GM18870 (cell line): ENCODE measurements around the gene MAP3K5.
"Not testable (repeated sequence)": the region's sequence is repeated elsewhere in the genome, so short reads cannot be mapped to it uniquely, and the experiment has no call there.

ENCODE experiments used
- ATAC-seq: cut with Tn5 transposase; IDR thresholded peaks from one replicate; pipeline ENCODE4 v1.9.1; 2021; ENCODE audit warnings: moderate library complexity; ENCODE audit not compliant: unreplicated experiment

MAP3K5 gene

GRCh38 chr6:136696238-136696637 lies 96.0 kb downstream of the MAP3K5 start:
- ATAC-seq: no peak

GRCh38 chr6:136695412-136695811 lies 96.9 kb downstream of the MAP3K5 start:
- ATAC-seq: no peak

- no peak for ATAC-seq
Observed at GRCh38 chr6:136693090-136693489, 99.2 kb downstream of the MAP3K5 start.

DNA sequence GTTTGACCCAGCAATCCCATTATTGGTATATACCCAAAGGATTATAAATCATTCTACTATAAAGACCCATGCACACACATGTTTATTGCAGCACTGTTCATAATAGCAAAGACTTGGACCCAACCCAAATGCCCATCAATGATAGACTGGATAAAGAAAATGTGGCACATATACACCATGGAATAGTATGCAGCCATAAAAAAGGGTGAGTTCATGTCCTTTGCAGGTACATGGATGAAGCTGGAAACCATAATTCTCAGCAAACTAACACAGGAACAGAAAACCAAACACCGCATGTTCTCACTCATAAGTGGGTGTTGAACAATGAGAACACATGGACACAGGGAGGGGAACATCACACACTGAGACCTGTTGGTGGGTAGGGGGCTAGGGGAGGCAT lies 104.4 kb downstream of the MAP3K5 start:
- ATAC-seq: not testable (repeated sequence)

- ATAC-seq: no peak
Observed at GRCh38 chr6:136685540-136686108, 106.7 kb downstream of the MAP3K5 start.

- no peak for ATAC-seq
Observed at GRCh38 chr6:136684466-136684865, 107.8 kb downstream of the MAP3K5 start.

DNA sequence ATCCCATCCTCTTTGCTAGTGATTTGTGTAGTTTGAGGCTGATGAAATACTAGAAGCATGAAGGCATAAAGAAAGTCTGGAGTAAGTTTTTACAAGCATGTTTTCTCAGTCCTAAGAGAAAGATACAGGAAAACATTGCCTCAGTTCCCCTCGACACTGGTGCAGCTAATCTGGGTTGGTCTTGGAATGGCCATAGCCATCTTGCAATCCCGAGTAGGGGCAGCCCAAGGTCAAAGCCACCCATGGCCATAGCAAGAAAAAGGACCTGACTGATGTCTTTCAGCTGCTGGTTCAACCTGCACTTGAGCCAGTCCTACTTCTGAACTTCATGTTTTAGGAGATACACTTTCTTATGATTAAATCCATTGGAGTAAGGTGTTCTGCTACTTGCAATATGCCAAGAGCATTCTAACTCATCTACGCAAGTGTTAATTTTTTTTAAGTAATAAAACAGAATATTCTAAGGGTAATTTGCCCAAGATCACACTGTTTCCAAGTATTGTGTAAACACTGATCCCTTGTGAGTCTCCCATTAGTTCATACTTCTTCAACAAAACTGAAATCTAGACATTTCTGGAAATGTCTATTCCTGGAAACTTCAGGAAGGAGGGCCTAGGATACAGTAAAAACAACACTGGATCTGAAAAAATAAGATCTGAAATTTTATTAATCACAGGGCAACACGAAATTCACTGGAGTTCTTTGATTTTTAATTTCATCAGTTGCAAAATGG lies 108.9 kb downstream of the MAP3K5 start:
- no peak for ATAC-seq

GRCh38 chr6:136682292-136682691 lies 110.0 kb downstream of the MAP3K5 start:
- ATAC-seq: no peak

DNA sequence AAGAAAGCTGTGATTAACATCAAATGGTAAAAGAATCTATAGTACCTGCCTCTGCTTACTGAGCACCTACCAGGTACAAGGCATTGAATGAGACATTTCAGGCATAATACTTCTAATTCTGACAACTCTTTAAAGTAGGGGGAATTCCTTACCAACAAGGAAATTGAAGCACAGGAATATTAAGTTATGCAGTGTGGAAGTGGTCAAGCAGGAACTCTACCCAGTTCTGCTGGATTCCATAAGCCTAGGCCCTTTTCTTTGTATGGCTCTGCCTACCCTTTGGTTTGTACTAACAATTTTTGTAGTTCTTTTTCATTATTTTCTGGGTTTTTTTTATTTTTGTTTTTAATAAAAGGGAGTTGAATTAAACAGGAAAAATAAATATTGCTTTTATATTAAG lies 114.5 kb downstream of the MAP3K5 start:
- ATAC-seq: no peak

- ATAC-seq: no peak
Observed at GRCh38 chr6:136677344-136677743, 114.9 kb downstream of the MAP3K5 start.

GRCh38 chr6:136676075-136676474 lies 116.2 kb downstream of the MAP3K5 start:
- no peak for ATAC-seq

- ATAC-seq: no peak
Observed at GRCh38 chr6:136673571-136673970, 118.7 kb downstream of the MAP3K5 start.

- no peak for ATAC-seq
Observed at GRCh38 chr6:136672144-136672543, 120.1 kb downstream of the MAP3K5 start.

GRCh38 chr6:136669299-136669699 lies 123.0 kb downstream of the MAP3K5 start:
- no peak for ATAC-seq

- ATAC-seq: no peak
Observed at GRCh38 chr6:136668571-136668970, 123.7 kb downstream of the MAP3K5 start.

DNA sequence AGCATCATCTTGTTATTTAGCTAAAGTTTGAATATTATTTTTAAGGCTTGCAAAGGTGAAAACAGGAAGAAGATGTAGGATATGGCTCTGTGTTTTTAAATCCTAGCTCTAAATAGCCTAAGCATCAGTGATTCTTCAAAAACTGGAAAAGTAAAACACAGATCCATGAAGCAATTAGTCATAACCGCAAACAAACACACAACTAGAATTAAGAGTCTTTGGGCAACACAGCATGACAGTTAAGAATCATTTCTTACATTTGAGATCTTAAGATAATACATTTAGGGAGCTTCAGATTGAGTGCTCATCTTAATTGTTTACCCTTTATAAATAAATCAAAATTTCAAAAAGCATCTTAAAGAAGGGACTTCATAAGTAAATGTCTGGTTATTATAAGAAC lies 126.2 kb downstream of the MAP3K5 start:
- no peak for ATAC-seq

DNA sequence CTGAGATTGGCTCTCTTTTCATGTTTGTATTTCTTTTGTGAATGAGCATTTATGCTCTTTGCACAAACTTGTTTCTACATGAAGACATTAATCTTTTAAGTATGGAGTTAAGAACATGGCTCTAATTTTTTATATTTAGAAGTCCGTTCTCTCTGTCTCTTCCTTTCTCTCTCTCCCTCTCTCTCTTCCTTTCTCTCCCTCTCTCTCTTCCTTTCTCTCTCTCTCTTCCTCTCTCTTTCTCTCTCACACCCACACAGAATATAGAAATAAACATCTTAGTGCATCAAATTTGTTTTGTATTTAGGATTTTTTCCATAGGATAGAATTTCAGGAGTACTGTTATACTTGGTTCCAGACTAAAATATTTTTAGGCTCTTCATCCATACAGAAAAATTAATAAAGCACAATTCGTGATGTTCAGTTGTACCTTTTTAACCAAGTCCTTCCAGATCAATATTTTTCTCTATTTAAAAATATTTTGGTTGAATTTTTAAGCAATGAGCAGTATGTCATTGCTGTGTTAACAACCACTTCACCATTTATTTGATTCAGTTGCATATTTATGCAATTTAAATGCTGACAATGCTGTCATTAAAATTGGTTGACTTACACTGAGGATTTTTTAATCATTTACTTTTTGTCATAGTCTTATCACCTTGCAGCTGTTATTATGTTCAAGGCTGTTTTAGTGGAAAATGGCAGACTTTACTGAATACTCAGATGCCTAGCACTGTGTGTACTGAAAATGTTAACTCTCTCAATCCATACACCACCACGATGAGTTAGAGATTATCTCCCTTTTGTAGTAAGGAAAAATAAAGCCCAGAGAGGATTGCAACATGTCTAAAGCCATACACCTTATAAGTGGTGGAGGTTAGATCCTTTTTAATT lies 129.7 kb downstream of the MAP3K5 start:
- ATAC-seq: no peak

- ATAC-seq: no peak
Observed at GRCh38 chr6:136660727-136661126, 131.6 kb downstream of the MAP3K5 start.

- ATAC-seq: no peak
Observed at GRCh38 chr6:136659991-136660499, 132.2 kb downstream of the MAP3K5 start.

GRCh38 chr6:136658711-136659110 lies 133.6 kb downstream of the MAP3K5 start:
- ATAC-seq: no peak

DNA sequence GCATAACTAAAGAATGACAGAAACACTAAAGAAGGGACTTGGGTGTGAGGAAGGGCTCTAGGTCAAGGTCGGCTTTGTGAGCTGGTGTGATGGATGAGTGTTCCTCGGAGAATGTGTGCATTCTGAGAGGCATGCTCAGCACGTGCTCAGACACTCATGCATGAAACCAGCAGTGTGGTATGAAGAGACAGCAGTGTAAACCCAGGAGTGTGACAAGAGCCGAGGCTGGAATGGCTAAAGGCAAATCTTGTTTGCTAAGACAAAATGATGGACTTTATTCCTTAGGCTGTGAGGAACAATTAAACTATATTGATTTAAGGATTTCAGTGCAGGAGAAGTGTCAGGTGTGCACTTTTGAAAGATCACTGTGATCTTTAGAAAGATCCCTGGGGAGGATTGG lies 134.6 kb downstream of the MAP3K5 start:
- ATAC-seq: no peak

DNA sequence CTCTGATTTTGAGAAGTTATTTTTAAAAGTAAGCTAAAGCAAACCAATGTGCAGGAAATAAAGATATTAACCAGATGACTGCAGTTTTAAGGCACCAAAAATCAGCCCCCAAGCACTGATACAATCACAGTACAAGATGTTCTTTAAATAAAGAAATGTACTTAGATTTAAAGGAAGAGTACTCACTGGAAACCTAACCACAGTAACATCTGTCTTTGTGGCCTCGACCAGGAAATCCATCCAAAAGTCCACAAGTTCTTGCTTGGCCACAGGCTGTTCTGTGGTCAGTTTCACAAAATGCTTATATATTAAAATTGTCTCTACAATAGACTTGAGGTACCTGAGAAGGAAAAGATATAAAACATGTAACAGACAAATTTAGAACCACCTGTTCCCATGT lies 136.2 kb downstream of the MAP3K5 start:
- ATAC-seq: no peak
